Choroid plexus epithelial cell (primary cell): ENCODE data around the gene ITGA8.
"Not testable (repeated sequence)": the region's sequence is repeated elsewhere in the genome, so short reads cannot be mapped to it uniquely, and the experiment has no call there.

ENCODE experiments used
- DNase-seq: peaks from one replicate; pipeline ENCODE4 v3.0.0-alpha.2; 2010; ENCODE audit warnings: low read depth
- H3K4me3 ChIP-seq: 2 replicates; pipeline ENCODE4 v1.5.1; 2011; ENCODE audit warnings: low read depth, mild to moderate bottlenecking, control low read depth, low read length, moderate library complexity
- CTCF ChIP-seq: conservative IDR thresholded peaks from 2 replicates; pipeline ENCODE4 v1.5.1; 2011; ENCODE audit warnings: low read depth, mild to moderate bottlenecking, control low read depth, inconsistent platforms, low read length, moderate library complexity

The ITGA8 gene

DNA sequence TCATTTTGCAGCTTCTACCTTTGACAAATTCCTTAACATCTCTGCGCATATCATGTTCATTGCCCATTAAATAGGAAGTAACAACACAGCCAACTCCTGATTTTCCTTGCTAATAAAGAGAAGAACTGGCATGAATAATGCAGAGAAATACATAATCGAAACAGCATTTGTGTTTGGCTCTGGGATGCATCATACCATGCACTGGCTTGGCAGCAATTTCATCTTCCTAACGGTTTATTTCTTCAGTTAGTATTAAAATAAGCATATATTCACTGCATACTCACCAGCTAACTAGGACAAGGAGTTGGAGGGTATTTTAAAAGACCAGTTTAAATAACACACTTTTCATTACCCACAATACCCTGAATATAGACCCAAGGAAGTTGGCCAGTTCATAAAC, 132.5 kb downstream of the ITGA8 start:
- no peak for DNase-seq
- no peak for TF ChIP-seq CTCF
- H3K4me3 ChIP-seq, result no peak overlapping the region

DNA sequence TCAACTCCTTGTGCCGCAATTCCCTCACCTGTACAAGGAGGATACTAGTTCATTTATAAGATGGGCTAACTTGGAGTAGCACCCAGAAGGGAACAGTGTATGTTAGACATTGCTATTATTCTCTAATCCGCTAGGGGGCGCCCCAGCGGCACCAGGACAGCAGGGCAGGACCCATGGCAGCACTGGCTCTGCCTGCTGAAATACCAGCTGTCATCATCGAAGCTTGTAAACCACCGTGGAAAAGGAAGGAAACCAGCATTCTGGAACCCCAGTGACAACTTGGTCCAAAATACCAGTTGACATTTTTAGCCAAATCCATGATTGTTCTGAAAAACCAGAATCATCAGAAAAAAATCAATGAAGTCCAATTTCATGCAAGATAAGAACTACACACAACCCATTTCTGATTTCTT, 134.4 kb downstream of the ITGA8 start:
- no peak overlapping the region for H3K4me3 ChIP-seq
- peak; percentile 72 for DNase-seq
- TF ChIP-seq CTCF, result peak; percentile 93

- DNase-seq, result not testable (repeated sequence)
Measured at GRCh38 chr10:15582972-15583371, 136.8 kb downstream of the ITGA8 start.

DNA sequence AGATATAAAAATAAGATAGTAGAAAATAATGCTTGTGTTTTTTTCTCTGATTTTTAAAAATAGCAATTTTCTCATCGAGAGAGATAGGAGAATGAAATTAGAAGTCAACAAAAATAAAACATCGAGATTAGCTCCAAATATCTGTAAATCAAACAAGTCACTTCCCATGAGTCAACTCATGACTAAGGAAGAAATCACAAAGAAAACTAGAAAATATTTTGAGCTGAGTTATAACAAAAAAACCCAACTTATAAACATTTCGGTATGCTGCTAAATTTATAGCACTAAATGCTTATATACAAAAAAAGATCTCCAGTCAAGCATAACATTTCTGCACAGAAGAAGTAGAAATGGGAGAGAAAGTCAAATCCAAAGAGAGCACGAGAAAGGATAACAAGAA, 140.1 kb downstream of the ITGA8 start:
- no peak overlapping the region for H3K4me3 ChIP-seq
- peak; percentile 34 for DNase-seq
- TF ChIP-seq CTCF, result no peak

More at GRCh38 chr10:15582972-15583371, 136.8 kb downstream of the ITGA8 start:
- not testable (repeated sequence) for H3K4me3 ChIP-seq

DNA sequence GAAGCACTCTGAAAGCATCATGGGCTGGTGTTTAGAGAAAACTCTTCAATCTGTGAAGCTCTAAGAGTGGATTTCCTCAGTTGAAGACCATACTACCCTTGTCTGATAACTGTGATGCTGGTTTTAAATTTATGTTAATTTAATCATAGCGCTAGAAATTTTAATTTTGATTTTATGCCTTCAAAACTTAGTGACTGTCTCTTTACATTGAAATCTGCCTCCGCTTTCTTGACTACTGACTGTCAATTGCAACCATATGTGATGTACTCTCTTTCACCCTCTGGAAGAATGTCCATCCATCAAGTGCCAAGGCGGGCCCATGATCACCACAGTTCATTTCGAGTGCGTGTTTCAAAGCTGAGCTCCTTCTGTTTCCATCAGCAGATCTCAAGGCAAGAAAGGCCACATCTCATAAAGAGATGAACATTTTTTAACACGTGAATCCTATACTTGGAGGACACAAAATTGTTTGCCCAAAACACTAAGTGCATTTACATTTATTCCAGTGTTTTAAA, 147.1 kb downstream of the ITGA8 start:
- DNase-seq, result no peak
- no peak for TF ChIP-seq CTCF
- H3K4me3 ChIP-seq, result no peak overlapping the region

- peak; percentile 95 for DNase-seq
- TF ChIP-seq CTCF, result no peak
- H3K4me3 ChIP-seq, result no peak overlapping the region
Measured at GRCh38 chr10:15571575-15571974, 148.1 kb downstream of the ITGA8 start.

GRCh38 chr10:15570738-15571339, 148.9 kb downstream of the ITGA8 start:
- no peak overlapping the region for H3K4me3 ChIP-seq
- DNase-seq, result no peak
- no peak for TF ChIP-seq CTCF
